ENCODE data around the gene BCL2L1.

DNA sequence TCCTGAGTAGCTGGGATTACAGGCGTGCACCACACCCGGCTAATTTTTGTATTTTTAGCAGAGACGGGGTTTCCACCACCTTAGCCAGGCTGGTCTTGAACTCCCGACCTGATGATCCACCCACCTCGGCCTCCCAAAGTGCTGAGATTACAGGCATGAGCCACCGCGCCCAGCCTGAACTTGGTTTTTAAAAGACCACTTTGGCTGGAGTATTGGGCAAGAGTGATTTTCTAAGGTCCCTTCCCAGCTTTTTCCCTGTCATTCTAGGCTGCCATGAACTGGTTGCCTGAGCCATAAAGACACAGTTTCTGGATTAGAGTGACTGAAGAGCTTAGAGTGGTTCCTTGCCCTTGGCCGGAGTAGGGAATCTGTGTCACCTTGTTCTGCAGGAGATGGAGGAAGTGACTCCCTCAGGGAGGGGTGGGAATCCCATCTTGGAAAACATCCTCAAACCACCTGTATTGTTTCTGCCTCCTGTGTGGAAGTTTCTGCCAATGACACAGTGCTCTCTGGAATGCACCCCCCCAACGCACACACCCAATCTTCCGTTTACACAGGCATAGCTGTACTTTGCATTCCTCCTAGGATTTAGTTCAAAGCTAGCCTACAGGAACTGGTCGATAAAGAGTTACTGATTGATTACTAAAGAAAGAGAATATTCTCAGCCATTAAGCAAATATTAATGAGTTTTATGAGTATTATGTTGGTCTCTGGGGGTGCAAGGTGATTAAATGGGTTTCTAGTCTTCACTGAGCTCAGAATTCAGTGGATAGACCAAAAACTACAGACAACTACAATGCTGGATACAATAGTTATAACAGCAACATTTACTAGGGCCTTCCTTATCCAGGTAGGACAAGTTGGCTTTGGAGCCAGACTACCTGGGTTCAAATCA lies 18.2 kb downstream of the BCL2L1 start:
- TF ChIP-seq SIN3A (IDR thresholded peaks at IDR 0.05; ENCODE audit: low read depth) (peak; percentile 80), POLR2A (IDR thresholded peaks at IDR 0.05; ENCODE audit: borderline replicate concordance, extremely low read depth, insufficient read depth, insufficient read length) (no peak), EZH2 (IDR thresholded peaks at IDR 0.05) (no peak), EZH2phosphoT487 (IDR thresholded peaks at IDR 0.05; ENCODE audit: borderline replicate concordance) (no peak), RAD21 (IDR thresholded peaks at IDR 0.05; ENCODE audit: low read depth) (peak; percentile 32; the same call in 1 of the 2 replicates)
- TF ChIP-seq, protein P1, sequence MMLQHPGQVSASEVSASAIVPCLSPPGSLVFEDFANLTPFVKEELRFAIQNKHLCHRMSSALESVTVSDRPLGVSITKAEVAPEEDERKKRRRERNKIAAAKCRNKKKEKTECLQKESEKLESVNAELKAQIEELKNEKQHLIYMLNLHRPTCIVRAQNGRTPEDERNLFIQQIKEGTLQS (IDR thresholded peaks at IDR 0.05): no peak
- TF ChIP-seq, protein P2, sequence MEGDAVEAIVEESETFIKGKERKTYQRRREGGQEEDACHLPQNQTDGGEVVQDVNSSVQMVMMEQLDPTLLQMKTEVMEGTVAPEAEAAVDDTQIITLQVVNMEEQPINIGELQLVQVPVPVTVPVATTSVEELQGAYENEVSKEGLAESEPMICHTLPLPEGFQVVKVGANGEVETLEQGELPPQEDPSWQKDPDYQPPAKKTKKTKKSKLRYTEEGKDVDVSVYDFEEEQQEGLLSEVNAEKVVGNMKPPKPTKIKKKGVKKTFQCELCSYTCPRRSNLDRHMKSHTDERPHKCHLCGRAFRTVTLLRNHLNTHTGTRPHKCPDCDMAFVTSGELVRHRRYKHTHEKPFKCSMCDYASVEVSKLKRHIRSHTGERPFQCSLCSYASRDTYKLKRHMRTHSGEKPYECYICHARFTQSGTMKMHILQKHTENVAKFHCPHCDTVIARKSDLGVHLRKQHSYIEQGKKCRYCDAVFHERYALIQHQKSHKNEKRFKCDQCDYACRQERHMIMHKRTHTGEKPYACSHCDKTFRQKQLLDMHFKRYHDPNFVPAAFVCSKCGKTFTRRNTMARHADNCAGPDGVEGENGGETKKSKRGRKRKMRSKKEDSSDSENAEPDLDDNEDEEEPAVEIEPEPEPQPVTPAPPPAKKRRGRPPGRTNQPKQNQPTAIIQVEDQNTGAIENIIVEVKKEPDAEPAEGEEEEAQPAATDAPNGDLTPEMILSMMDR (IDR thresholded peaks at IDR 0.05 in 2 of 3, conservative IDR thresholded peaks at IDR 0.05 in 1 of 3; ENCODE audit: borderline replicate concordance in 1 of 3, insufficient read depth in 1 of 3, low read depth in 2 of 3, low read length in 2 of 3): no peak
- TF ChIP-seq, protein P3, sequence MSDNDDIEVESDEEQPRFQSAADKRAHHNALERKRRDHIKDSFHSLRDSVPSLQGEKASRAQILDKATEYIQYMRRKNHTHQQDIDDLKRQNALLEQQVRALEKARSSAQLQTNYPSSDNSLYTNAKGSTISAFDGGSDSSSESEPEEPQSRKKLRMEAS (IDR thresholded peaks at IDR 0.05): peak; percentile 76

All from HCT116 (cell line).